ENCODE measurements around the gene DIAPH3.

Gene DIAPH3

DNA sequence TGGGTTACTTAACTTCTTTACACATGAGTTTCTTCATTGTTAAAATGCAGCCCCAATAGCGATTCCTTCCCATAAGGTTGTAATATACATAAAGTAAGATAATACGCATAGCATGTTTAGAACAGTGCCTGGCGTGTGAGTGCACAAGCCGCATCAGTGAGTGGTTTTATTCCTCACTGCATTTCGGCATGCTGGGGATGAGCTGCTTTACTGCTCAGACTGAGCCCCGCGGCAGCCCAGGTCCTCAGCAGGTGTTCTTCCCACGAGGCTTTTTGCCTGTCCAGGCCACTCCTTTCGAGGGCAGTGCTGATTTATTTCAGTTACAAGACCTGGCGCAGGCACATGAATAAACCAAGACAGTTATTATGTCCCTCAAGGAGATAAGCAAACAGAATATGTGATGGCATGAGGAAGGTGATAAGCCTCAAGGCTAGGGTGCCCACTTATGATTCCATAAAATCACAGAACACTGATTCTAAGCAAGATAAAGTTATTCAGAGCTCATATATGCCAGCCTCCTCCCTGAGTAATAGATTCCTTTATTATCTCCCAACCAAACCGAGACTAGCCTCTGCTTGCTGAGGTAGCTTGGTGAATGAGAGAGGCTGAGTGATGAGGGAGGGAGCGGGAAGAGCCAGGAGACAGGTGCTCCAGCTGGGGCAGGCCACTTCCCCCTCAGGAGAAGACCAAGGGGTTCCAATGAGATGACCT lies 505.5 kb downstream of the DIAPH3 start:
- TF ChIP-seq, protein P1, sequence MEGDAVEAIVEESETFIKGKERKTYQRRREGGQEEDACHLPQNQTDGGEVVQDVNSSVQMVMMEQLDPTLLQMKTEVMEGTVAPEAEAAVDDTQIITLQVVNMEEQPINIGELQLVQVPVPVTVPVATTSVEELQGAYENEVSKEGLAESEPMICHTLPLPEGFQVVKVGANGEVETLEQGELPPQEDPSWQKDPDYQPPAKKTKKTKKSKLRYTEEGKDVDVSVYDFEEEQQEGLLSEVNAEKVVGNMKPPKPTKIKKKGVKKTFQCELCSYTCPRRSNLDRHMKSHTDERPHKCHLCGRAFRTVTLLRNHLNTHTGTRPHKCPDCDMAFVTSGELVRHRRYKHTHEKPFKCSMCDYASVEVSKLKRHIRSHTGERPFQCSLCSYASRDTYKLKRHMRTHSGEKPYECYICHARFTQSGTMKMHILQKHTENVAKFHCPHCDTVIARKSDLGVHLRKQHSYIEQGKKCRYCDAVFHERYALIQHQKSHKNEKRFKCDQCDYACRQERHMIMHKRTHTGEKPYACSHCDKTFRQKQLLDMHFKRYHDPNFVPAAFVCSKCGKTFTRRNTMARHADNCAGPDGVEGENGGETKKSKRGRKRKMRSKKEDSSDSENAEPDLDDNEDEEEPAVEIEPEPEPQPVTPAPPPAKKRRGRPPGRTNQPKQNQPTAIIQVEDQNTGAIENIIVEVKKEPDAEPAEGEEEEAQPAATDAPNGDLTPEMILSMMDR (conservative IDR thresholded peaks at IDR 0.05), result no peak
- TF ChIP-seq ZFX (IDR thresholded peaks at IDR 0.05), result no peak
- no peak overlapping the region for H3K27ac ChIP-seq

DNA sequence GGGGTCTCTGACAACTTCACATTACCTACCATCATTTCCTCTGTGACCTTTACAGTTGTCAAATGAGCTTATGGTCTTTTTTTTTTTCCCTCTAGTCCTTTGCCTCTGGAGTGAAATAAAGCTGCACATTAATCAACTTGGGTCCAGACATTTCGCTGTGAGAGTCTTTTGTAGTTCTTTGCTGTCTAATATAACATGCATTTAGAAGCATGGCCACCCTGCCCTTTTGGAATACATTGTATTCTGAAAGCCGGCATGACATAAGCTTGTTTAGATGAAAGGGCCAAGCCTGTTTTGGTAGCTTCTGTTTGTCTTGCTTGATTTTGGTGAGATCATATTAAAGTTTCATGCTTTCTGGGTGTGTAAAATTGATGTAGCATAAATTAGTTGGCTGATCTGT lies 509.8 kb downstream of the DIAPH3 start:
- no peak overlapping the region for H3K27ac ChIP-seq
- TF ChIP-seq, protein P1 (conservative IDR thresholded peaks at IDR 0.05), result no peak
- TF ChIP-seq ZFX (IDR thresholded peaks at IDR 0.05), result no peak

DNA sequence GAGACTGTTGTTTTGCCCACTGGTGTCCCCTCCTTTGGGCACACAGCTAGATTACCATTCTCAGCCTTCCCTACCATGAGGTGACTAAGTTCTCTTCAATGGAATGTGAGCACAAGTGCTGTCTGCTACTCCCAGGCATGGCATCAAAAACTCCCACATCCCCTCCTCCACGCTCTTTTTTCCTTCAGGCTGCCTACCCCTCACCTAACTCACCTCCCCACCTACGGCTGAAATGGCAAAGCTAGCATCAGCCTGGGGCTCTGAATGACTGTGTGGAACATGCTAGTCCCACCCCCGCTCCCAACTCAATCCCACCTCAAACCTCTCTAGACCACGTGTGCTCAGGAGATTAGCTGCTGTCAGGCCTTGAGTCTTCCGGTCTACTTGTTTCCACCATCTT lies 512.2 kb downstream of the DIAPH3 start:
- no peak overlapping the region for H3K27ac ChIP-seq
- TF ChIP-seq, protein P1 (conservative IDR thresholded peaks at IDR 0.05), result no peak
- TF ChIP-seq ZFX (IDR thresholded peaks at IDR 0.05), result no peak

DNA sequence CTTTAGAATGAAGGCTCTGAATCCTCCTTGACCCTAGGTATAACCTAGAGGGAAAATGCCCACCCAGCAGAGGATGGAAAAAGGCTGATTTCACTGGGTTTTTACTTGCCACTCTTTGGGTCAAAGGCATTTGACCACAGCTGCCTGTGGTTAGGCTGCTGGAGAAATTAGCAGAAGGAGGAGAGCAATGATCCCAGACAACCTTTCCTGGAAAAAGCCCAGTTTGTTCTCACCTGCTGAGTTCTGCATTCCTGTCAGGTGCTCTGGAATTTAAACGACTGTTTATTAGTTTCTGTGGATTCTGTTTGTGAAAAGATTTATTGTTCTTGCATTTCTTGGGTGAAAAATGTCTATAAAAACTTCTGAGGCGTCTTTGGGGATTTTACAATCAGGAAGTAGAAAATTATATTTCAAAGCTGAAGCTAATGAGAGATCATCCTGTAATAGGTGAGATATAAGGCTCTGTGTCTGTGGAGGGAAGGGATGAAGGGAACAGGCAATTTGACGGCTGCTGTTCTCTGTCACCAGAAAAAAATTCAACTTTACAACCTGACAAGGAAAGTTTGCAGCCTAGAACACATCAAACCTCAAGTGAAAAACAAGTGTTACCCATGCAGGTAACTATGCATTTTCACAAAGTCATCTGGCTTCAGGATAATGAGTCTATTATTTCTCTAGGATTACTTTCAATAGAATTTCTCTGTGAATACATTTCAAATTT lies 519.7 kb downstream of the DIAPH3 start:
- no peak overlapping the region for H3K27ac ChIP-seq
- TF ChIP-seq ZFX (IDR thresholded peaks at IDR 0.05), result no peak
- TF ChIP-seq, protein P1 (conservative IDR thresholded peaks at IDR 0.05), result no peak

DNA sequence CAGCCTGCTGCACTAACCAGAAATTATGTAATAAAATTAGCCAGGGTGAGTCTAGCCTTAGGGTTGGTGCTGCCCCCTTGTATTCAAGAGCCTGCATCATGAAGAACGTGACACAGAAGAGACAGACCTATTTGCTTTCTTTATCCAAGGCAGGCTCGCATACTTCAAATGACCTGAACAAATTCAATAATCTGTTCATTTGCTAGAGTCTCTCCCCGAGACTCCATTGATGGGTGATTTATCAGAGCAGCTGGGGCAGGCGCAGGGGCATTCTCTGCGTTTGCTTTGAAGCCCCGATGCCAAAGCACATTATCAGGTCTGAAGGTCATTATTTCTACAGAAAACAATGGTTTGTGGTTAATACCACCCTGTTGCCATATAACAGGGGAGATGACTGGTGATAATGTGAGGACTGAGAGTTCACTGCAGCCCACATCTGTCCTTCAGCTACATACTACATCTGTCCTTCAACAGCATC lies 520.3 kb downstream of the DIAPH3 start:
- H3K27ac ChIP-seq, result no peak overlapping the region

DNA sequence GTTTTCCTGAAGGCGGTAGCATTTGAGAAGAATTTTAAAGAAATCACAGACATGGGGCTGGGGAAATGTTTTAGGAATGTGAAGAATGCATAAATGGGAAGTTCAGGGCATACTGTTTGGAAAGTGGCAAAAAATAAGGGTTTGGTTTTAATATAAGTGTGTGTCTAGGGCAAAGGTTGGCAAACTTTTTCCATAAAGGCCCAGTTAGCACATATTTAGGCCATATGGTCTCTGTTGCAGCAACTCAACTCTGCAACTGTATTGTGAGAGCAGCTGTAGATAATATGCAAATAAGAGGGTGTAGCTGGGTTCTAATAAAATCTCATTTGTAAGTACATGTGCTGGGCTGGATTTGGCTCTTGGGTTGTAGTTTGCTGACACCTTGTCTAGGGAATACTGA lies 521.9 kb downstream of the DIAPH3 start:
- no peak overlapping the region for H3K27ac ChIP-seq

More for the DNA sequence above, 520.3 kb downstream of the DIAPH3 start:
- TF ChIP-seq ZFX (IDR thresholded peaks at IDR 0.05), result no peak
- TF ChIP-seq, protein P1 (conservative IDR thresholded peaks at IDR 0.05), result no peak

More for the DNA sequence above, 521.9 kb downstream of the DIAPH3 start:
- no peak for TF ChIP-seq ZFX (IDR thresholded peaks at IDR 0.05)
- TF ChIP-seq, protein P1 (conservative IDR thresholded peaks at IDR 0.05), result no peak

Data from C4-2B (cell line).